Measurements from ENCODE around the gene BHLHE40.

DNA sequence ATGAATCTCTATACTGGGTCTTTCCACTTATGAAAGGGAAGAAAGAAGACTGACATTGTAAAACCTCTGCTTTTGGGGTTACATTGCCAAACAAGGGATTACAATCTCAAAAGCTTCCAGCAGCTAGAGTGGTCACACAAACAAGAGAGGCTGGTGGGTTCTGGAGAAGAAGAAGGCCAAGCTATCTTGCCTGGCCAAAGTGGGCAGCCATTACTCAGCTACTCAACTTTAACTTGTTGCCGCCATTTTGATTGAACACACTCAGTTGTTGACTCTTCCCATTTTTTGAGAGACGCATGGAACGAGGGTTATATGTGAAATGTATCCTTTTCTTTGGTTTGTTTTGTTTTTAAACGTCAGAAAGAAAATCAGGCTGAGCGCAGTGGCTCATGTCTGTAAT lies 50.9 kb downstream of the BHLHE40 start:
- no peak for TF ChIP-seq EZH2 (IDR thresholded peaks at IDR 0.05; ENCODE audit: low read depth, unreplicated experiment)
- no peak for TF ChIP-seq POLR2AphosphoS5 (IDR thresholded peaks at IDR 0.05; ENCODE audit: low read depth)
- TF ChIP-seq, protein P1, sequence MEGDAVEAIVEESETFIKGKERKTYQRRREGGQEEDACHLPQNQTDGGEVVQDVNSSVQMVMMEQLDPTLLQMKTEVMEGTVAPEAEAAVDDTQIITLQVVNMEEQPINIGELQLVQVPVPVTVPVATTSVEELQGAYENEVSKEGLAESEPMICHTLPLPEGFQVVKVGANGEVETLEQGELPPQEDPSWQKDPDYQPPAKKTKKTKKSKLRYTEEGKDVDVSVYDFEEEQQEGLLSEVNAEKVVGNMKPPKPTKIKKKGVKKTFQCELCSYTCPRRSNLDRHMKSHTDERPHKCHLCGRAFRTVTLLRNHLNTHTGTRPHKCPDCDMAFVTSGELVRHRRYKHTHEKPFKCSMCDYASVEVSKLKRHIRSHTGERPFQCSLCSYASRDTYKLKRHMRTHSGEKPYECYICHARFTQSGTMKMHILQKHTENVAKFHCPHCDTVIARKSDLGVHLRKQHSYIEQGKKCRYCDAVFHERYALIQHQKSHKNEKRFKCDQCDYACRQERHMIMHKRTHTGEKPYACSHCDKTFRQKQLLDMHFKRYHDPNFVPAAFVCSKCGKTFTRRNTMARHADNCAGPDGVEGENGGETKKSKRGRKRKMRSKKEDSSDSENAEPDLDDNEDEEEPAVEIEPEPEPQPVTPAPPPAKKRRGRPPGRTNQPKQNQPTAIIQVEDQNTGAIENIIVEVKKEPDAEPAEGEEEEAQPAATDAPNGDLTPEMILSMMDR (conservative IDR thresholded peaks at IDR 0.05; ENCODE audit: low read depth in 2 of 2), result no peak
- TF ChIP-seq EZH2phosphoT487 (IDR thresholded peaks at IDR 0.05; ENCODE audit: unreplicated experiment), result no peak
